Measurements from ENCODE around the gene P2RY1.

DNA sequence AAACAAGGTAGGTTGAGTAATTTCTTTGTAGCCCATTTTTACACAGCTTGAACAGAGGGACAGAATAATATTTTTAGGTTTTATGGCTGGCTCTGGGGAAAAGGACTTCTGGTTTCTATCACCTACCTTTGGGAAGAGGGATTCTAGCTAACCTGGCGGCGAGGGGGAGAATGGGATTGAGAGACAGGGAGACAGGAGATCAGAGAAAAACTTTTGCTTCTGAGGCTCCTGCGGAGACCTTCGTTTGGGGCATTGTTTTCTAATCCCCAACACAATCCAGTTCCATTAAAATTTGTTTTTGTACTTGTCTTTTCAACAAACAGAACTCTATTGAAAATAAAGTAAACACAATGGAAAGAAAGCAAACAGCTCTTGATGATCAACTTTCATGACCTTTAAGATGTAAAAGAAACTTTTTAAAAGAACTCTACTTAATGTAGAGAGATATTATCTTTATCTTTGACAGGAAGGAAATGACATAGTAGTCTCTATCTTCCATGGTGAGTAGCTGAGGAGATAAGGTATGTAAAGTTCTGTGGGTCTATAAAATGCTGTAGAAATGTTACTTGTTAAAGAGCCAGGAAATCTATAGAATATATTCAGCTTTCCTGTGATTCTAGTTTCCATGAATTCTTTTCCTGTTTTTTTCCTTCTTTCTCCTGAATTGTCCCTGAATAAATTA is 37.0 kb upstream of the P2RY1 start:
- TF ChIP-seq GATA2 (IDR thresholded peaks at IDR 0.05; ENCODE audit: low read depth, low read length): no peak
- no peak for TF ChIP-seq GATA3 (IDR thresholded peaks at IDR 0.05; ENCODE audit: low read depth, low read length)
